HG03135 (cell line): Measurements from ENCODE around the gene SLC38A3.
"Not testable (repeated sequence)": the region's sequence is repeated elsewhere in the genome, so short reads cannot be mapped to it uniquely, and the experiment has no call there.

Experiments used
- ATAC-seq: cut with Tn5 transposase; IDR thresholded peaks from one replicate; pipeline ENCODE4 v1.9.1; 2021; ENCODE audit warnings: mild to moderate bottlenecking, moderate library complexity; ENCODE audit not compliant: unreplicated experiment

Gene SLC38A3

DNA sequence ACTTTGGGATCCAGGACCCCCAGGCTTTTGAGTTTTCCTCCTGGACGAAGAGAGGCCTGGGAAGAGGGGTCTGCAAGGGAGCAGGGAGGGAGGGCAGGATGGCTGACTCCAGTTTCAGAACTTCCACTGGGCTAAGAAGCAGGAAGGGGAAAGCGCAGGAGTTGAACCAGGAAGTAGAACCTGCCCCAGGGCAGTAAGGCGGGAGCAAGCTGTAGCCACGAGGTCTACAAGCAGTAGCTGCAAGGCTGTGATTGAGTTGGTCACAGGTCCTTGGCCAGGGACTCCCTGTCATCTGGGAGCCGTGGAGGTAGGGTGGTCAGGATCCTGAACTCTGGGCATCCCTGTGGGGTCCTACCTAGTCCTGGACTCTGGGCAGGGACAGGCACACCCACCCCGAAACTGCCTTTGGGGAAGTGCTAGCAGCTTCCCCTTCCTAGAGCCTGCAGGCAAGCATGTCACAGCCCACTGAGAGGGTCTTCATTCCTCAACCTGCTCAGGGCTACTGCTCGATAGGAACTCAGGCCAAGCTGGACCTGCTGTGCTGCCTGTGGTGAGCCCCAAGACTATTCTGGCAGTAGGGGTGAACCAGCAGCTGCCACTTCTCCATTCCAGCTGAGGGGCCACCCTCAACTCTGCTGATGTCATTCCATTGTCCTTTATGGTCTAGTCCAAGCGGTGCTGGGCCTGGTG is 25.2 kb downstream of the SLC38A3 start:
- no peak for ATAC-seq

DNA sequence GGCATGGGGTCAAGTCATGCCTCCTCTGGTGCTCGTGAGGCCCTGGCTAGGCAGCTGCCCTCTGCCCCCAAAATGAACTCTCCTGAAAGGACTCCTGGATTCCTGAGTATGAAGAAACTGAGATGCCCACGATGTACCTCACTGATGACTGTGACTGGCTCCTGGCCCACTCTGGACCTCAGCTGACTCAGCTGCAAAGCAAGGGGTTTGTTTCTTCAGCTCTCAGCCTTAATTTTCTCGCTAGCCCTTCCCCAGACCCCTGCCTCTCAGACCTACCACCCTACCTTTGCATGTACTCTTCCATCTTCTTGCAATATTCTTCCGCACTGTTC is 25.7 kb downstream of the SLC38A3 start:
- no peak for ATAC-seq

DNA sequence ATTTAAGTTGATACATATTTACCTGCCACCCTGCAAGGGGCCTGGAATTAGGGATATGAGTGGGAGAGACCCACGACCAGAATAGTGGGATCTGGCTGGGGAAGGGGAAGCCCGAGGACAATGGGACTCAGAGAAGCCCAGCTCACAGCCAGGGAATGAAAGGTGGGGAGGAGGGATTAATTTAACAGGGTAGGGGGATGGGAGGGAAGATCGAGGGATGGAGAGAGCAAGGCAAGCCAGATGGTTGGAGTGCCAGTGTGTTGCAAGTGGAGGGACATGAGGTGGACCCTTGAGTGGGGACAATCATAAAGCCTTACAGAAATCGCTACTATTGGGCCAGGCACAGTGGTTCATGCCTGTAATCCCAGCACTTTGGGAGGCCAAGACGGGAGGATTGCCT is 26.5 kb downstream of the SLC38A3 start:
- ATAC-seq, result no peak

DNA sequence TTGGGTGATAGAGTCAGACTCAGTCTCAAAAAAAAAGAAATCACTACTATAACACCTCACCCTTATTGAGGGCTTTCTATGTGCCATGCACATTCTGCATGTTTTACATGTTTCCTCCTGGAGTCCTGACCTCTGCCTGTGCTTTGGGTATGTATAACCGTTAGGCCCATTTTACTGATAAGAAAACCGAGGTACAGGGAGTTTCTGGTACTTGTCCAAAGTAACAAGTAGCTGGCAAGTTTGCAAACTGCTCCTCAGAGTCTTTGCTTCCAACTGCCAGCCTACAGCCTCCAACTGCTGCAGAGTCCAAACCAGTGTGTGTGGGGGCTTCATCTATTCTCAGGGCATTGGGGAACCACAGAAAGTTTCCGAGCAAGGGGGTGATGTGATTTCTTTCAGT is 27.2 kb downstream of the SLC38A3 start:
- no peak for ATAC-seq

DNA sequence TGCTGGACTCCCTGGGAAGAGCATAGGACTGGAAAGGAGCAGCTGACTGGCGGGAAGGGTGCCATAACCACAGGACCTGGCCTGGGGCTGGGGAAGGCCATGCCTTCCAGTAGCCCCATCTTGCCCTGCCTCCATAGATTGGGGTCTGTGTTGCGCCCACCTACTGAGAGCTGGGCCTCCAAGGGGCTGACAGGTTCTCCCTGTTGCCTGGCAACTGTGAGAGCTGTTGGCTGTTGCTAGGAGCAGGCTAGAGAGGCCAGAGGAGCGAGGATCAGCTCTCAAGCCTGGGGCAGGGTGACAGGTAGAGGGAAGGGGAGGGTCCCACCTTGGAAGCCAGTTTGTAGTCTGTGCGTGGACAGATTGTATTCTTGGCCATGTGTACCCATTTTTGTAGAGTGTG is 28.1 kb downstream of the SLC38A3 start:
- ATAC-seq, result no peak

DNA sequence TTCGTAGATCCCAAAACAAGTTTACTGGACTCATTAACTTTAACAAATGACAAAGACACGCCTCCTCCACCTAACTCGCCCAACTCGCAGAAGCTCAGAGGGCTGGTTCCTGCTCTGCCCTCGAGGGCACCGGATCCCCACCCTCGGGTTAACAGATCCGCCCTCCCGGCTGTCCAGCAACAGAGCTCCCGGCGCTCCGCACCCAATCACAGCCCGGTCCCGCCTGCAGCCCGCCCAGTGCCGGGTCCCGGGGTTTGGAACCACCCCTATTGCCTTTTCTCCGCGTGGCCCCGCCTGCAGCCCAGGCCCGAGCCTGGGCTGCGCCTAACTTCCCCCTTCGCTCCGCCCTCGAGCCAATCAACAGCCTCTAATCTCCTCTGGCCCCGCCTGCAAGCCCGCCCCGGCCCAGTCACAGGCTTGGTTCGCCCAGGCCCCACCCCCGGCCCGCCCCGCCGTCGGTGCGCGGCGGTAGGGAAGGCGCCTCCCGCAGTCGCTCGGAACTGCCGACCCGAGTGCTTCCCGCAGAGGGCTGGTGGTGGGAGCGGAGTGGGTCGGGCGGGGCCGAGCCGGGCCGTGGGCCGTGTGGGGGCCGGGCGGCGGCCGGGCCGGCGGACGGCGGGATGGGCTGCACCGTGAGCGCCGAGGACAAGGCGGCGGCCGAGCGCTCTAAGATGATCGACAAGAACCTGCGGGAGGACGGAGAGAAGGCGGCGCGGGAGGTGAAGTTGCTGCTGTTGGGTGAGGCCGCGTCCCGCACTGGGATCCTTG is 30.8 kb downstream of the SLC38A3 start, which contains the start of gene GNAI2:
TSS of gene GNAI2 (plus strand) at position 489 of the 768 bp plus-strand sequence. CDS start at position 621, 132 bp downstream.
- peak; percentile 93 for ATAC-seq

DNA sequence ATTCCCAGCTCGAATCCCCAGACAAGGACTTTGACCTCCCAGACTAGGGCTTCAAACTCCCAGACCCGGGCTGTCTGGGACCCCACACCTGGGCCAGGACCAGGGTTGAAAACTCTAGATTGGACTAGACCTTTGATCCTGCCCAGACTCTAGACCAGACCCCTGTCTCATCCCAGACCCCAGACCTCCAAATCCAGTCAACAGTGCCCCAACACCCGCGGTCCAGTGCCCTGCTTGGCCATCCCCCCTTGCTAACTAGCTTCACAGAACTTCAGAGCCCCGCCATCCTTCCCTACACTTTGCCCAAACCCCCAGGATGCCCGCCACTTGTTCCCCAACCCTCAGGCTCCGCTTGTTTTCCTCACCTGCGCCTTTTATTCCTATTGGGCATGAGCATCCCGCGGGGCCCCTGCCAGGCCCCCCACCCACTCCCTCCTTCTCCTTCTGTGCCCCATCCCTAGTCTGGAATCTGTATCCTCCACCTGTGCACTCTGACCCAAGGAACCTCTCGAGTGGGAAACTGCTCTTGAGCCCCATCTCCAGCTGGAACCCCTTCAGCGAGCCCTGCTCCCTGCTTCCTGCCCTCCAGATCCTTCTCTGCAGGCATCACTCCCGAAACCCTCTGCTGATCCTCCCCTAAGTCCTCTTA is 31.5 kb downstream of the SLC38A3 start:
- no peak for ATAC-seq

DNA sequence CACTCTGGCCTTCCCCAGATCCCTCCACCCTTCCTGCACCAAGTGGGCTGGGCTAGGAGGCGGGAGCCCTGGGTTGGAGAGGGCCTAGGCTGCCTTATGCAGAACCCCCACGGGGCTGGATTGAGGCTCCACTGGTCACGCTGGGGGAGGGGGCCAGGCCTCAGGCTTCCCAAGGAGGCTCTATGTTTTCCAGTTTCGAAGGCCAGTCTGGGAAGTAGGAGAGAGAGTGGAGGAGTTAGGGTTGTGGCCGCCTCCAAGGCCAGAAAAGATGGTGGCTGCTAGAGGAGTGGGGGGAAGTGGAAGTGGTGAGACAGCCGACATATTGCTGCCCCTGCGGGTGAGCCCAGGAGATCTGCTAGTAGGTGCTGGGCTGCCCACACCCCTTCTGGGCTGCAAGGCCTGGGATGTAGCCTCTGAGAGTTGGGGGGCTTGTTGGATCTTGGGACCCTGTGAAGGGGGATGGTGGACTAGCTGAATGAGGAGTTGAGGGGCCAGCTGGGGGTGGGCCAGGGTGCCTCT is 32.1 kb downstream of the SLC38A3 start:
- no peak for ATAC-seq

DNA sequence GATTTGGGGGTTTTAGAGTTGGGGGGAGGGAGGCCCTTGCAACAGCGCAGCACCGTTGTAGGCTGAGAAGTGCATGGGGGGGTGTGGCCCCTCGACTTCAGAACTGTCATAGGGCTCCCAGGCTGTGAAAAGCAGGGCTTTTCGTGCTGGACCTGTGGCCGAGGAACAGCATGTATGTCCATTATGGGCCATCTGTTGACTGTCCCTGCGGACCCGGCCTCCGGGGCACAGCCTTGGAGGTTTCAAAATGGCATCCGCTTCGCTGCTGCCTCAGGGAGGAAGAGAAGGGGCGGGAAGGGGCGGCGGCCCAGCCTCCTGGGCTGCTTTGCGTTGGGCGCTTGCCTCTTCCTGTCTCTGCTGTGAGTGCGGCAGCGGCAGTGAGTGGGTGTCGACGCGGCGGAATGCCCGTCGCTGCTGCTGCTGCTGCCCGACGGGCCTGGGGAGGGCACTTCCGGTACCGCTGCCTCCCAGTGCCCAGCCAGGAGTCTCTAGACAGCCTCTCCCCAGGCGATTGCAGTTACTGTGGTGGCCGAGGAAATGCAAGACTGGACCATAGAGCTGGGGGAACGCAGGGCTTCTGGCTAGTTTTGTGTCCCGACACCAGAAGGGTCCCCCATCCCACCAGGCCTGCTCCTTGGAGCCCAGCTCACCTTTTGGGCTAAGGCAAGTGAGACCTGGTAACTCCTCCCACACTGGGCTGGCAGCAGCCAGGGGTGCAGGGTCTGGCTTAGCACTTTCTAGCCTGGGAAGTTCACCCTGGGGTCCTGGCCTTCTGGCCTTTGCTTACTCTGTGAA is 32.9 kb downstream of the SLC38A3 start:
- ATAC-seq, result no peak

DNA sequence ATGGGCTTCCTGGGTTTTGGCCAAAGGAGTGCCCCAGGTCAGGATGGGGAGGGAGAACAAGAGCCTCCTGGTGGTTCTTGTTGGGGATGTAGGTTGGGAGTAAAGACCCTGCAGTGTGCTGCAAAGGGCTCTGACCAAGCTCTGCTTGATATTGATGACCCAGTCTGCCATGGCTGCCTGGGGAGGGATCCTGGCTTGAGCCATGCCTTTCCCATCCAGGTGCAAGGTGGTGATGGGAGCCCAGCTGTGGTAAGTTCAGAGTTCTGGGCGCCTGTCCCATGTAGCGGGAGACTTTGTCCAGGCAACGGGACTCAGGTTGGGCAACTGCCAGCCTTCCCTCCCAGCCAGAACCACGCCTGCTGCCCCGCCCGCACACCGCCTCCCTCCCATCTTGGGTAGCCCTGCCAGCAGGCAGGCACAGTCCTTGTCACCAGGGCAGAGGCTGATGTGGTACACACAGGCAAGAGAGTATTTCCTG is 33.5 kb downstream of the SLC38A3 start:
- ATAC-seq, result no peak

DNA sequence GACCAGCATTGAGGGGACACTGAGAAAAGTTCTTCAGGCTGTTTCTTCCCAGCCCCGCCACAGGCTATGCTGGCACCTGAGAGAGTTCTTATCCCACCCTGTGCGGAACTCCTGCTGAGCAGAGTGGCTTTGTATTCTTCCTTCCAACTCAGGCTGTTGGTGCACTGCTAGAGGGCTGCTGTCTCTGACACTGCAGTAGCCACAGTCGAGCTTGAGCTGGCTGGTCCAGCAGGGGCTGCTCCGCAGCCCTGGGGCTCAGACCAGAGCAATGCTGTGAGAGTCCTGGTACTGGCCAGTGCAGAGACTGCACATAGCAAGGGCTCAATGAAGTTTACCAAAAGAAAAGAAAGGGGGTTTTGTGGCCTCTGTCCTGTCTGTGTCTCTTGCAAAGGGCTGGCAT is 34.6 kb downstream of the SLC38A3 start:
- ATAC-seq, result no peak

DNA sequence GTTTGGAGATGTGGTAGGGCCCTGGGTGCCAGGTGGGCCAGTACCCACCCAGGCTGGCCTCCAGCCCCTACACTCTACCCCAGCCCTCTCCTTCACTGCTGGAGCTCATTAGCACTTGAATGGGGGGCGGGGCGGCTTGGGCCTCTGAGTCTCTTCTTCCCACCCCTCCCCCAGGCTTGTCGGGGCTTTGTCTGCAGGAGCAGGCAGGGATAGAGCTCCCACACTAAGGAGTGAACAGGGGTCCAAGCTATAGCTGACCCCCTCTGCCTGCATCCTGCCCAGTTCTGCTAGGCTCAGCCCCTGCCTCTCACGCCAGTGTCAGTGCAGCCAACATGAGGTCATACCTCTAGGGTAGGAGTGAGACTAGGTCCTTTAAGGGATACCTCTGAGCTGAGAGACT is 36.1 kb downstream of the SLC38A3 start:
- no peak for ATAC-seq

DNA sequence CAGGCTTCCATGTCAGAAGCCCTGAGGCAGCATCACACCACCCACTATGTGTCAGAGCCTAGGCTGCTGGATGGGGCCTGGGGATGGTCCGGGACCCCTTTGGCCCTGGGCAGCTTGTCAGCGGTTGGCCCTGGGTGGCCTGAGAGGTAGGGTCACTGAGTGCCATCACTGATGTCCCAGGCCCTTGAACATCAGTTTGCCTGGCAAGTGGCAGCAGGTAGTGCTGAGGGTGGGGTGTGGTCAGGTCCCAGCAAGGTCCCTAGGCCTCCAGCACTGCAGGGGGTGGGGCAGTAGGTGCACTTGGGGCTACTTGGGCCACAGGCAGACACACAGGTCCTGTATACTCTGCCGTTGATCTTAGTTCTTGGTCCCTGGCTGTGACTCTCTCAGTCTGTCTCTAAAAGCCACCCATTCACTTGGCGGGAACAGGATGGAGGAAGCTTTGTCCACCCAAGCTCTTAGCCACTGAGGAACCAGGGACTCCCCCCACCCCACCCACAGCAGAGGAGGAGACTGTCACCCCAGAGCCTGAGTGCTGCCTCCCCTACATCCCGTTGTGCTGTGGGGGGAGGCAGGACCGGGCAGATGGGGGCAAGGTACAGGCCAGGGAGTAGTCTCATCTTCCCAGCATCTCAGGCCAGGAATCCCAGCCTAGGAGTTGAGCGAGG is 36.8 kb downstream of the SLC38A3 start:
- no peak for ATAC-seq

DNA sequence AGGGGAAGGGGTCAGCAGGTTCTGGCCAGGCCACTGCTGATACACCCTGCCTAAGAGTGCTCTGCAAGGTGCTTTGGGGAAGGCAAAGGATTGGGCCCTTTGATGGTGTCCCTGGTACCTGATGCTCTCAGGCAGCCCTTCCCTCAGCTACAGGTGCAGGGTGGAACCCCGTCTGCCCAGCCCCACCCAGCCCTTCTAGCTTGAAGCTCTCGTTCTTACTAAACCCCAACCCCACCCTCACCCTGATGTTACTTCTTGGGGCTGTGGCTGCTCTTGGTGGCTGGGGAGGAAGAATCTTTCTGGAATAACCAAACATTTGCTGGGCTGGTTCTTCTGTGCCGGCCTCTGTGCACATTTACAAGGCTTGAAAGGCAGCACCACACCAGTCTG is 37.3 kb downstream of the SLC38A3 start:
- no peak for ATAC-seq

DNA sequence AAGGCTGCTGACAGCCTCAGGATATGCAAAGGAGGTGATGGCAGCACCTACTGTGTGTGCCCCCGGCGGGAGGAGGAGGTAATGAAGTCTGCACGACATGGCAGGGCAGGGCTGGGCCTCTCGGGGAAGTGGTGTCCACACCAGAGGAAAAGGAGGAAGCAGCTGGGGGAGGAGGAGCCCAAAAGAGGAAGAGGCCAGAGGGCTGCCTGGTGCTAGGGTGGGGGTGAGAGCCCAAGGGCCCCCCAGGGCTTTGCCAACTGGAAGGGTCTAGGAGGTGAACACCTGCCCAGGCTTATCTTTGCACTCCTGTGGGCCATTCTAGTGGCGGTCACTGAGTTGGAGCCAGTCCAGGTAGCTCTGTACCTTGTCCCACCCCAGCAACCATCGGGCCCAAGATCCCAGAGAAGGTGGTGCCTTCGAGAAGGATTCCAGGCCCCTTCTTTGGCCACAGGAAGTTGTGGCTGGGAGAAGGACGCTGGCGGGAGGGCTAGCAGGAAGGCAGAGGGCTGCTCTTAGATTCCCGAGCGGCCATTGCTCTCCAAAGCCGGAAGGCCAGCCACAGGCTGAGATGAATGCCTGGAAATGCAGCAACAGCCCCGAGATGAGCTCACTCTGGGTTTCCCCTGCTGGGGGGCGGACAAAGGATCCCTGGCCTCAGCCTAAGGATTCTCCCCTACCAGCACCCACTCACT is 37.9 kb downstream of the SLC38A3 start:
- no peak for ATAC-seq

DNA sequence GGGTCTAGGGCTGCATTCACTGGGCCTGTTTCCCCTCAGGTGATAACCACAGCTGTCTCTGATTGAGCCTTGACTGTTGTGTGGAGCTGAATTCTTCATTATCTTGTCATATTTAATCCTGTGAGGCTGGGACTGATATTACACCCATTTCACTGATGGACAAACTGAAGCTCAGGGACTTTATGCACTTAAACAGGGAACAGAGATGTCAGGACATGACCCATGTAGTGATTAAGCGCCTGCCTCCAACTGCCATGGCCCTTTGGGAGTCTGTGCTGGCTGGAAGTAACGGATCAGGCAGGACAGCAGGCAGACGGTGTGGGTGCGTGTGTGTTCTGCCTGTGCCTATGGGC is 38.4 kb downstream of the SLC38A3 start:
- ATAC-seq, result no peak

DNA sequence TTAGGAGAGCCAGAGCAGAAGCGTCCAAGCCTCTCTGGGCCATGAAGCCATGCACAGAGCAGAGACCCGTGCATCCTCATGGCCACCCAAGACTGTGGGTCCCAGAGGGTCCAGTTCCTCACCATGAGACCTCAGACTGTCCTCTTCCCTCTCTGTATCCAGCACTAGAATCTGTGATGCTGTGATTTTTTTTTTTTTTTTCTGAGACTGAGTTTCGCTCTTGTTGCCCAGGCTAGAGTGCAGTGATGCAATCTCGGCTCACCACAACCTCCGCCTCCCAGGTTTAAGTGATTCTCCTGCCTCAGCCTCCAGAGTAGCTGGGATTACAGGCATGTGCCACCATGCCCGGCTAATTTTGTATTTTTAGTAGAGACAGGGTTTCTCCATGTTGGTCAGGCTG is 39.7 kb downstream of the SLC38A3 start:
- ATAC-seq, result not testable (repeated sequence)

DNA sequence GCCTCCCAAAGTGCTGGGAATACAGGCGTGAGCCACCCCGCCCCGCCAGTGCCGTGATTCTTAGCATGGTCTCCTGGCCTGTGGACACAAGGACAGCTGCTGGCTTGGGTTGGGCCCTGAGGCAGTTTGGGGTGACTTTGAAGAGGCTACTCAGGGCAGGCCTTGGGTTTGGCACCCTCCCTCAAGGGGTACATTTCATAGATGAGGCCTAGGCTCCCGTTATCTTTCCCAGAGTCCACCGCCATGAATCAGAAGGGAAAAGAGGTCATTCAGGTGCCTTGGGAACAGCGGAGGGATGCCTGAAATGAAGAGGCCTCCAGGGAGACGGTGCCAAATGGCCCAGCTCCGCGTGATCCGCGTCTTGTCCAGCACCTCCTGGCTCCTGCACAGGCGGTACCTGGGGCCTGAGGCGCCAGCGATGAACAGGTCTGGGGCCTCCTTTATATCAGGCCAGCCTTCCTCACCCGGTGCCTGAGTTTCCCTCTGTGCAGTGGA is 40.2 kb downstream of the SLC38A3 start:
- no peak for ATAC-seq

DNA sequence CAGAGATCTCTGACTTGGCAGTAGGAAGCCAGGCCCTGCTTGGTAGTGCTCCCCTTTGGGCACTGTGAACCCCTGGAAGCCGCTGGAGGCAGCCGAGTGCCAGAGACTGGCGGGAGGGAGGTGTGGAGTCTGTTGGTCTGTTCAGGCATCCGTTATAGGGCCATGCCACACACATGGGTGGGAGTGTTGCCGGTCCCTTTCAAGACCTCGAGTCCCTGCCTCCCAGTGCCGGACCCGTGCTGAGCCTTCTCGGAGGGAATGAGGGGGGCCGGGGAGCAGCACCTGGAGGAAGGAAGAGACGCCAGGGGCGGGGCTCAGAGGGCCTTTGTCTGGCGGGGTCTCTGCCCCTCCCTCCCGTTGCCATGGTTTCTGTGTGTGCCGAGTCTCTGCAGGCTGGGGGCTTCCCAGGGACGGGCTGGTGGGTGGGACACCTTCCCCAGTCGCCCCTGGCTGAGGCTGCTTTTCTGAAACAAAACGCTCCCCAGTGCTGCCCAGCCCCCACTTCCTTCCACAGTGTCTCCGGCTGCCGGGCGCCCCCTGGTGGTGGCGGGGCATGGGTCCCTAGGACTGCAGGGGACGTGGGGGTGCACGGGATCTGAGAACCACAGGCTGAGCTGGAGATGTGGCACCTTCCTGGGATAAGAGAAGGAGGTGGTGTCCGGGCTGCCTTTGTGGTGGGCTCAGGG is 40.9 kb downstream of the SLC38A3 start:
- ATAC-seq, result peak; percentile 63
